Activated CD8-positive, alpha-beta memory T cell treated with anti-CD3 and anti-CD28 coated beads, Interleukin-2, amount 50 U/mL, for 48 hours (primary cell): ENCODE measurements around the gene TLL2.

Experiments used
- DNase-seq: peaks from one replicate; pipeline ENCODE4 v3.0.0-alpha.2; 2020

Gene TLL2

GRCh38 chr10:96460316-96460715 lies 53.4 kb downstream of the TLL2 start:
- DNase-seq: no peak

- no peak for DNase-seq
Measured at GRCh38 chr10:96457341-96457740, 56.4 kb downstream of the TLL2 start.

DNA sequence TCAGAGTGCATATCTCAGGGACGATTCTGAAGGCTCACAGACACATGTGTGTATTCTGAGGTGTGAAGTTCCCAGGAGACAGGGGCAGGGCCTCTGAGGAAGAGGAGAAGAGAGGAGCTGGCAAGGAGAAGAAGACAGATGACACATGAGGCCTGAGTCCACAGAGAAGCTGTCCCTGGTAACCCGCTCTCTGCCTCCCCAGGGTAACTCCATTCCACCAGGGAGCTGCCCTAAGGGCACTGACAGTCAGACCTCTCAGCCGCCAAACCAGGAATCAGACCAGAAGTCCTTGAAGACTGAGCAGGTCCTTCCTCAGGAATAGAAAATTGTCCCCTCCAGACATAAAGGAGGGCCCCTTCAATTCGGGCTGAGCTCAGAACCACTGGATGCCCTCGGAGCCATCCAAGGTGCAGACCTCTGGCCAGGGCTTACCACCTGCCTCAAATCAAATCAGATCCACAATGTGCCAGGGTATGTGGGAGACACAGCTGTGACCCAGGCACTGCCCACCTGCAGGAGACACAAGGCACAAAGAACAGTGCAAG lies 57.4 kb downstream of the TLL2 start:
- DNase-seq: no peak

DNA sequence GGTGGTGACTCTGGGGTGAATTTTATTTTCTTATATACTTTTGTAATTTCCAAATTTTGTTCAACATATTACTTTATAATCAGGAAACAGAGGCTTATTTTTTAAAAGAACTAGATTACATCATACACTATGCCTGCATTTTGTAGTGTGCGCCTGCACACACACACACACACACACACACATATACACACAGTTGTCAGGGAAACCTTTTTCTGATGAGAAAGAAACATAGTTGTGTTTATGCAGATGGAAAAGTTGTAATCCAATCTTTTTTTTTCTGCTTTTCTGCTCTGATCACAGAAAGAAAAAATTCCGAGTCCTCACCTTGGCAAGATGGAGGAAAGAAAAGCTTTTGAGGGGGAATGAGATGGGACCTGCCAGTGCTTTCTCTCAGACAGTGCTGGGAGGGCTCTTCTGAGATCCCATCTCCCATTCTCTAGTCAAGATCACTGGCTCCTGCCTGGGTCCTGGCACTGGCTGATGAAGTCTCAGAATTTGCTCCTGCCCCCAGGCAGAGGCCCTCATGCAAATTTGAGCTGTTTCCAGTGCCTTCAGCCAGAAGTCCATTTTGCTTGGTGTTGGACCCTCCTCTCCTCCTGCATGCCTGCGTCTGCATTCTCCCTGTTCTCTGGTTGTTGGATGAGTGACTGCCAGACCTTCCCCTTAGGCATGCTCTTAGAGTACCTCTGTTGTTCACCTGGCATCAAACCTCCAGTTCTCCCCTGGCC lies 59.7 kb downstream of the TLL2 start:
- DNase-seq: no peak

DNA sequence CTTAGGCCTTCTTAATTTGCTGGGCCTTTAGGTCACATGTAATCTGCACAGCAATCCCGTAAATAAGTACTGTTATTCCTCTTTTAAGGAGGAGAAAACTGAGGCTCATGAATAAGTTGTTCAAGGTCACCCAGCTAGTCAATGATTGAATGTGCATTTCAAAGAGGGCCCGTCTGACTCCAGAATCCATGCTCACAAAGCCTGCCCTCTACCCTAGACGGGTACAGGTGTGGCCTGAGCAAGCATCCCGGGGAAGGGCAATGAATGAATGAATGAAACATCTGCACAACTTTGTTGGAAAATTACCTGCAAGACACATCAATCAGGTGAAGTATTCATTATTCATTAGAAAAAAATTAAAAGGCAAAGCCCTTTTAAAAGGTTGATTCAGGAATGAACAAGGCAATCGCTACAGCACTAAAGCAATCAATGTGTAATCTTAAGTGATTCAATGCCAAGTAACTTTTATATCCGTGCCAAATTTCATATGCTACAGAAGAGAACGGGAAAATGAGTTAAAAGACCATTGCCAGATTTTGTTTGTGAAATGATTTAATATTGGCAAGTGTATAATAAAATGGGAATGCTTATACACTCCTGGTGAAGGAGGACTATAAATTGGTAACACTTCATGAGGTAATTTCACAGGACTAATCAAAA lies 61.1 kb downstream of the TLL2 start:
- no peak for DNase-seq

DNA sequence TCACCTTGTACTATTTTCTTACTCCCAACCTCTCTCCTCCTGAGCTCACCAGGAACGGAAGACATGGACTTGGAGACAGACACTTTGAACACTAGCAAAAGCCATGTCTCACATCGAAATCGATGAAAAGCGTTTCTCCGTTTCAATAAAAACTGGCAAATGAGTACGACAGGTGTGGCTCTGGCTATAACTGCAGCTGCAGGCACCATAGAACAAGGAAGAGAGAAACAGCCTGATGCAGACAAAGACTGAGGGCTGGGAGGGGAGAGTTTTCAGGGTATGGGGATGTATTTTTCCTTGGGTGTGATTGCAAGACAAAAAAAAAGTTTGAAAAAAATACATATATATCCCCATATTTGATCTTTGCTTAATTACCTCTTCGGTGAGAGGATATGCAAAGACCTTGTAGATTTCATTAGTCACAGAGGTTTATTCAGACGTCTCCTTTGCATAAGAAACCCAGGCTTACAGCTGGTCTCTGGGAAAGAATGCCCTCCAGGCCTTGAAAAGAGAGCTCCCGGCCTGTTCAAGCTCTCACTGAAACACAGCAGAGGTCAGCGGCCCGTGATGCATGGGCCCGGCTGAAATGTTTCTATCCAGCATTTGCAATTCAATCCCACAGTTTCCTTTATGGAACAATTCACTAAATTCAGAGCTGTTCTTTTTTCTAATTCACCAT lies 63.1 kb downstream of the TLL2 start:
- DNase-seq: no peak

DNA sequence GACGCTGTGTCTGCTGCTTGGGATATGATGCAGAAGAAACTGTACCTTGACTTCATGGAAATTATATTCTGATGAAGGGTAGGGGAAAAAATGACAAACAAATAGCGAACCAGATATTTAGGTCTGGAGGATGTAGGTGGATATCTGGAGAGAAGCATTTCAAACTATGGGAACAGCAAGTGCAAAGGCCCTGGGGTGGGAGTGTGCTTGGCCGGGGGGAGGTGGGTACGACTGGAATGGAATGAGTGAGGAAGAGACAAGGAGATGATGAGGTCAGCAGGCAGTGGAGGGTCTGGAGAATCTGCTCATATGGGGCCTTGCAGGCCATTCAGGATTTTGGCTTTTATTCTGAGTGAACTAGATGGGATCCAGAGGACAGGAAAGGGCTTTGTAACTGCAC lies 65.2 kb downstream of the TLL2 start:
- DNase-seq: no peak

GRCh38 chr10:96448021-96448457 lies 65.7 kb downstream of the TLL2 start:
- no peak for DNase-seq

DNA sequence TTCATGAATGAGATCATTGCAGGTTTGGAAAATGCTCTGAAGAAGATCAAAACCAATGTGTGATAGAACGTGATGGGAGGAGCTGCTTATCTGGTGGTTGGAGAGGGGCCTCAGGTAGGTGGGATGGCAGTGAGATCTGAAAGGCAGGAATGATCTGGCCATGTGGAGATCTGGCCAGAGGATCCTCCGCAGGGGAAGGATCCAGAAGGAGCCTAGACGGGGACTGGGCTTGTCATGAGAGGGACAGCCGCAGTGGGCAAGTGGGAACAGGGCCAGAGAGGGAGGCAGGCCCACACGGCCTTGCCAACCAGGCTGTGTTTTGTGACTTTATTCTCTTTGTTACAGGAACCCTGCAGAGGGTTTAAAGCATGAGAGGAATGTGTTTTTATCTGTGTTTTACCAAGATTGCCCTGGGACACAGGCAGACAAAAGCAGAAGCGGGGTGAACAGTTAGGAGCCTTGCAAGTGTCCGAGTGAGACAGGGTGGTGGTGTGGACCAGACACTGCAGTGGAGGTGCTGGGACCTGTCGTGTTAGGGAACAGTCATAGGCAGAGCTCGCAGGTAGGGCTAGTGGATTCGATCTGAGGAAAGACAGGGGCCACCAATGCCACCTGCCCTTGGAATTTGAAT lies 66.6 kb downstream of the TLL2 start:
- DNase-seq: no peak

DNA sequence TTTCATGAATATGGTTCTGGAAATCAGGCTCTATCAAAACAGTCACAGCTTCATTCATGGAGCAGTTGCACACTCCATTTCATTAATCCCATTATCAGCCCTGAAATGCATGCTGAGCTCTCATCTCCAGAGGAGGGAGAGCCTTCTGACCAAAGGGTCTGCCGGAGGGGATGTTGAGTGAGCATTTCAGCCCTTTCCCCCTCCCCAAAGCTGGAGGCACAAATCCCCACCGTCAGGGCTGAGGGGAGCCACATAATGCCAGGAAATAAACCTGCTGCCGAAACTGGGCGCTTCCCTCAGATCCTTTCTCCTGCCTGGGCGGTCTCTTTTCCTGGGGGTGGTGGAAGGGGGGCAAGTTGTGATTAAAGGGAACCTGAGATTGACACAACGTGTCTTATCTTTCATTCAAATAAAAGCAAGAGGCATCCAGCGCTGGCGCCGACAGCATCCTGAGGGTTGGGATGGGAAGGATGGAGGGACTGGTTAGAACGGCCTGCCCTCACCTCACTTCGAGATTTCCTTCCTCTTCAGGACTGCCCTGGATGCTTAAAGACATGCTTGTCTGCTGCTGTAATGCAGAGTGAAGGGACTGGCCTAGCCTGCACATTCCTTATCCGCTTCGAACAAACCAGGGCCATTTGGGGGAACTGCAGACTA lies 71.6 kb downstream of the TLL2 start:
- no peak for DNase-seq

GRCh38 chr10:96441322-96441885 lies 72.3 kb downstream of the TLL2 start:
- DNase-seq: no peak

- DNase-seq: no peak
Measured at GRCh38 chr10:96440361-96441292, 73.1 kb downstream of the TLL2 start.

DNA sequence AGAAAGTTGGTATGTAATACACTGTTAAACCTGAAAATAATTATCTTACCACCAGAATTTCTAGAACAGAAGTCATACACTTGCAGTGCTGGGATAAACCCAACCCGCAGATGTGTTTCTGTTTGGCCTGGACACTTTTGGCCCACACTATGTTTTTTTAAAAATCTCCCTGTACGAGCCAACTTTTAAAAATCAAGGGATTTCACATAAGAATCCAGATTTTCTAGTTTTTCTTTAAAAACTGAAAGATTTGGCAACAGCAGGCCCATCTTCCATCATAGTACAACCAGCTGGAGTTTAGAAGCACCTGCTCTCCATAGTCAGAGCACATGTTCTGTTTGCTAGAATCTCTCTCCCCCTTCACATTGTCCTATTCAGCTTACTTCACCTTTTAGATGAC lies 74.0 kb downstream of the TLL2 start:
- DNase-seq: no peak

DNA sequence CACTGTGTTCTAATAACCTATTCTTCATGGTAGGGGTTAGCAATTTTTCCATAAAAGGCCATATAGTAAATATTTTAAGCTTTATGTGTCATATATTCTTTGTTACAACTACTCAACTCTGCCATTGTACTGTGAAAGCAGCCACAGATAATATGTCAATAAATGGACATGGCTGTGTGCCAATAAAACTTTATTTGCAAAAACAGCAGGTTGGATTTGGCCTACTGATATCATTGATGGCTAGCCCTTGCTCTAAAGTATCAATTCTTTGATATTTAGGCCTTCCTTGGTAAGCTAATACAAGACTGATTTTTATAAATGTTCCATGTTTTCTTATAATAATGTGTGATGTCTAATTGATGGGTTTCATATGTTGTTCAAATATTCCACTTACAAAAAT lies 77.7 kb downstream of the TLL2 start:
- DNase-seq: no peak

GRCh38 chr10:96431211-96431970 lies 82.3 kb downstream of the TLL2 start:
- no peak for DNase-seq

GRCh38 chr10:96427291-96427690 lies 86.4 kb downstream of the TLL2 start:
- DNase-seq: no peak

- no peak for DNase-seq
Measured at GRCh38 chr10:96422525-96422924, 91.2 kb downstream of the TLL2 start.

GRCh38 chr10:96421995-96422394 lies 91.7 kb downstream of the TLL2 start:
- no peak for DNase-seq

DNA sequence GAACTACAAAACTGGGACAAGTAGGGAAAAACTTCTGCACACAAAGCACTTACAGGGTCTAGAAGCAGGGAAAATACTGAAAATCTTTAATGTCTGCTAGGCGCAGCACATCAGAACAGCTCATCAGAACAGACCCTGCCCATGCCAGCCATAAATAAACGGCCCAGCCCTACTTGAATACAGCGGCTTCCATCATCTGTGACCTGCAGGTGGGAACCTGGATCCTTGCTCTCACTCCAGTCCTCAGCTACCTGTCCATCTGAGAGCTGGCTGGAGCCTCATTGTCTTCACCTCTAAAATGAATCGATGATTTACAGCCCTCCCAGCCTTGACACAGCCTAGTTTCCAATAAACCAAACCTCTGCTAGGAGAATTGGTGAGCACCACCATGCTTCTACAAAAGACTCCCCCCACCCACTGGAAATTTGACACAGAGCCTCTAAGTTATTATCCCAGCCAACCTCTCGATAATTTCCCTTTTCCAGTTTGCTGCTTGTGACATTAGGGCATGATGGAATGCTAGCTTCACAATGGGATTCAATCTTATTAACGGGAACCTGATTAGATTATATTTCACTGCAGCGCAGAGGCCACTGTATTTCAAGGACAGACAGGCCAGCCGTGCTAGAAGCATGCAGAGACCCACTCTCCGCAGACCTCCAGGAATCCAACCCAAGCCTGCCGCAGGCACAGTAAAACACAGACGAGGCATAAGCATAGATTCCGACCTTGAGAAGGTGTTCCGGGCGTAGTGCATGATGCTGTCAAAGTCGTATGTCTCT lies 93.3 kb downstream of the TLL2 start:
- no peak for DNase-seq

DNA sequence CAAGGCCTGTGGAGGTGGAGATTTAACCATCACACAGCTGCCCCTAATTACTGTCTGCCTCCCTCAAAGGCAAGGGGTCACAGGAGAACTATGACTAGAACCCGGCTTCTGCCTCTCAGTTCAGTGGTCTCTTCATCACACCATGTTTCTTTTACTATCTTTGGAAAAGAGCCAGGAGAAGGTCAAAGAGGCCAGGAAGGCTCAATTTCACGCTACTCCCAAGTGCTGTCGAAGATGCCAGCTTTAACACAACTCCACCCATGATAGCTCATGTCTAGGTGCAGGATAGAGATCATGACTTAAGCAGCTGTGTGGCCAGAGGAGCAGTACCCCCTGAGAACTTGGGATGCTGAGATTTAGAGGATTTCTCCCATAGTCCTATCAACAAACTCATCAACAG lies 94.4 kb downstream of the TLL2 start:
- no peak for DNase-seq
